ENCODE data around the gene SLC2A6.

The SLC2A6 gene

GRCh38 chr9:133495327-133496293 is 16.7 kb upstream of the SLC2A6 start:
- no peak for DNase-seq

GRCh38 chr9:133494636-133495326 is 15.9 kb upstream of the SLC2A6 start:
- no peak for DNase-seq

GRCh38 chr9:133493845-133494540 is 15.1 kb upstream of the SLC2A6 start:
- no peak for DNase-seq

GRCh38 chr9:133493428-133493827 is 14.5 kb upstream of the SLC2A6 start:
- no peak for DNase-seq

GRCh38 chr9:133492061-133493021 is 13.4 kb upstream of the SLC2A6 start:
- no peak for DNase-seq

GRCh38 chr9:133491656-133491925 is 12.7 kb upstream of the SLC2A6 start:
- no peak for DNase-seq

GRCh38 chr9:133490865-133491655 is 12.2 kb upstream of the SLC2A6 start:
- DNase-seq = no peak

GRCh38 chr9:133490201-133490681 is 11.3 kb upstream of the SLC2A6 start:
- DNase-seq = no peak

GRCh38 chr9:133489253-133490190 is 10.6 kb upstream of the SLC2A6 start:
- no peak for DNase-seq

- no peak for DNase-seq
Observed at GRCh38 chr9:133488686-133489252, 9.9 kb upstream of the SLC2A6 start.

- DNase-seq = no peak
Observed at GRCh38 chr9:133487331-133487725, 8.4 kb upstream of the SLC2A6 start.

GRCh38 chr9:133485531-133486260 is 6.8 kb upstream of the SLC2A6 start:
- DNase-seq = no peak

- no peak for DNase-seq
Observed at GRCh38 chr9:133484671-133485437, 6.0 kb upstream of the SLC2A6 start.

- no peak for DNase-seq
Observed at GRCh38 chr9:133483611-133484010, 4.7 kb upstream of the SLC2A6 start.

GRCh38 chr9:133477992-133478850 is 678 bp downstream of the SLC2A6 start:
- no peak for DNase-seq

- no peak for DNase-seq
Observed at GRCh38 chr9:133477461-133477860, 1.4 kb downstream of the SLC2A6 start.

GRCh38 chr9:133476941-133477340 is 2.0 kb downstream of the SLC2A6 start:
- no peak for DNase-seq
